Jurkat, Clone E6-1 (cell line): ENCODE data around the gene RRAD.
A peak's percentile ranks its signal among the peaks of the same experiment; 100 is the strongest.

ENCODE experiments used
- DNase-seq: peaks from one replicate; pipeline ENCODE4 v3.0.0-alpha.2; 2011; ENCODE audit warnings: low read depth, low spot score
- H3K4me3 ChIP-seq: 2 replicates; pipeline ENCODE4 v1.5.1; 2011; ENCODE audit warnings: mild to moderate bottlenecking, low read length, control low read depth, moderate library complexity

The RRAD gene

DNA sequence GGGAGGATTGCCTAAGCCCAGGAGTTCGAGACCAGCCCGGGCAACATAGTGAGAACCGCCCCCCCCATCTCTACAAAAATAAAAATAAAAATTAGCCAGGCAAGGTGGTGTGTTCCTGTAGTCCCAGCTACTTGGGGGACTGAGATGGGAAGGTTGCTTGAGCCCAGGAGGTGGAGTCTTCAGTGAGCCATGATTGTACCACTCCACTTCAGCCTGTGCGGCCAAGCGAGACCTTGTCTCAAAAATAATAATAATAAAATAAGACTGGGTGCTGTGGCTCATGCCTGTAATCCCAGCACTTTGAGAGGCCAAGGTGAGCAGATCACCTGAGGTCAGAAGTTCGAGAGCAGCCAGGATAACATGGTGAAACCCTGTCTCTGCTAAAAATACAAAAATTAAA lies 33.5 kb downstream of the RRAD start:
- no peak for DNase-seq
- H3K4me3 ChIP-seq: no peak overlapping the region

GRCh38 chr16:66891360-66891759 lies 34.0 kb downstream of the RRAD start:
- H3K4me3 ChIP-seq: no peak overlapping the region
- DNase-seq: no peak

DNA sequence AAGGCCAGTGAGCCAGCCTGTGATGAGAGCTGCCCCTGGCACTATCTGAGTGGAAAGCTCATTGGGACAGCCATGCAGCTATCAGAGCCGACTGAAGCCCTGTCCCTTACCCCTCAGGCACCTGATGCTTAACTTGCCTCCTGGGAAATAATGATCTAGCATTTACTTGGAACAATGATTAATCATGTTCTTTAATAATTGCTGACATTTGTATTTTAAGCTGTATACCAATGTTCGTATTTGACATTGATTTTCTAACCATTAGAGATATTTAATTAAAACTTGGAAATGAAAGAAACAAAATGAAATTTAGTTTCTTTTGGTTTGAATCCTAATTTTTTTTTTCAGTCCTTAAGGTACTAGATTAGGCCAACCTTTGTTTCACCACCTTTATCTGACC lies 34.5 kb downstream of the RRAD start:
- H3K4me3 ChIP-seq: no peak overlapping the region
- no peak for DNase-seq

DNA sequence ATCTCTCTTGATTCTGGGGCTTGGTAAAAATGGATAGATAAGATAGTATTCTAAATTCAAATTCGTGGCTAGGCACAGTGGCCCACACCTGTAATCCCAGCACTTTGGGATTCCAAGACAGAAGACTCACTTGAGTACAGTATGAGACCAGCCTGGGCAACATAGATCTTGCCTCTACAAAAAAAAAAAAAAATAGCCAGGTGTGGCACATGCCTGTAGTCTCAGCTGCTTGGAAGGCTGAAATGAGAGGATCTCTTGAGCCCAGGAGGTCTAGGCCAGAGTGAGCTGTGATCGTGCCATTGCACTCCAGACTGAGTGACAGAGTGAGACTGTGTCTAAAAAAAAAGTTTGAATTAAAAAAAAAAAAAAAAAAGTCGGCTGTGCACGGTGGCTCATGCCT lies 35.7 kb downstream of the RRAD start:
- no peak for DNase-seq
- no peak overlapping the region for H3K4me3 ChIP-seq

GRCh38 chr16:66888647-66889615 lies 36.4 kb downstream of the RRAD start:
- H3K4me3 ChIP-seq: no peak overlapping the region
- DNase-seq: no peak

- no peak overlapping the region for H3K4me3 ChIP-seq
- DNase-seq: no peak
These were observed 38.4 kb downstream of the RRAD start for GRCh38 chr16:66886914-66887313.

- no peak overlapping the region for H3K4me3 ChIP-seq
- no peak for DNase-seq
These were observed 39.0 kb downstream of the RRAD start for GRCh38 chr16:66886321-66886720.

GRCh38 chr16:66885491-66885890 lies 39.8 kb downstream of the RRAD start:
- H3K4me3 ChIP-seq: no peak overlapping the region
- DNase-seq: no peak

DNA sequence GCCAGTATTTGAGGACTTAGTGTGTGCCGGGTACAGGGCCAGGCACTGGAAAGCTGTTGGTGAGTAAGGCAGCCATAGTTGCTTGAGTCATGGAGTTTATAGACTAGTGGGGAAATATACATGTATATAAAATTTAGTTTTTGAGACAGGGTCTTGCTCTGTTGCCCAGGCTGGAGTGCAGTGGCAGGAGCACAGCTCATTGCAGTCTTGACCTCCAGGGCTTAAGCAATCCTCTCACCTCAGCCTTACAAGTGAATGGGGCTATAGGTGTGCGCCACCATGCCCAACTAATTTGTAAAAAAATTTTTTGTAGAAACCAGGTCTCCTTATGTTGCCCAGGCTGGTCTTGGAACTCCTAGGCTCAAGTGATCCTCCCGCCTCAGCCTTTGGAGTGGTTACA lies 42.6 kb downstream of the RRAD start:
- no peak overlapping the region for H3K4me3 ChIP-seq
- DNase-seq: no peak

- no peak for DNase-seq
- H3K4me3 ChIP-seq: no peak overlapping the region
These were observed 43.3 kb downstream of the RRAD start for GRCh38 chr16:66881964-66882508.

DNA sequence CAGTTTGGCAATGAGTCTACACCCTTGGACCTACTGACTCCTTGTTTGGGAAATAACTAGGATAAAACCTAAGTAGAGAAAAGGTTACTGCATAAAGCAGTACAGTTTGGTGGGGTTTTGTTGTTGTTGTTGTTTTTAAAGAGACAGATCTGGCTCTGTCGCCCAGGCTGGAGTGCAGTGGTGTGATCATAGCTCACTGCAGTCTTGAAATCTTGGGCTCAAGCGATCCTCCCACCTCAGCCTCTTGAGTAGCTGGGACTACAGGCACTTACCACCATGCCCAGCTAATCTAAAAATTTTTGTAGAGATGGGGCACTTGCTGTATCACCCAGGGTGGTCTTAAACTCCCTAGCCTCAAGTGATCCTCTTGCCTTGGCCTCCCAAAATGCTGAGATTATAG lies 43.8 kb downstream of the RRAD start:
- peak overlapping the region; percentile 88 for H3K4me3 ChIP-seq
- DNase-seq: no peak

DNA sequence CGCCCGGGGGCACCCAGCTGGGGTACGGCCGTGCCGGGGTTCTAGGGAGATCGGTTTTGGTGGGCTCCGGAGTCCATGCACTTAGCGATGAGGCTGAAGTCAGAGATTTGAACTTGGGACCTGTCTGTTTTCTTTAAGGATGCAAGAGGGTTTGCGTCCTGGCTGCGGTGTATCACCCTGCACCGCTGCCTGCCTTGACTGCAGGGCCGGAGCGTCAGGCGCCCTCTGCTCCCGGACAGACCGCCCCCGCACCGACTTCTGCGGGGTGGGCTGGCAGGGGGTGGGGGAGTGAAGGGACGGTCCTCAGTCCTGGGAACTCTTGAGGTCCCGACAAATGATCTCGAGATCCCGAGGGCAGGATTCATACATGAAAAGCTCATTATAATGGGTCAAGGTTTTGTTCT lies 44.3 kb downstream of the RRAD start:
- no peak for DNase-seq
- peak overlapping the region; percentile 88 for H3K4me3 ChIP-seq

DNA sequence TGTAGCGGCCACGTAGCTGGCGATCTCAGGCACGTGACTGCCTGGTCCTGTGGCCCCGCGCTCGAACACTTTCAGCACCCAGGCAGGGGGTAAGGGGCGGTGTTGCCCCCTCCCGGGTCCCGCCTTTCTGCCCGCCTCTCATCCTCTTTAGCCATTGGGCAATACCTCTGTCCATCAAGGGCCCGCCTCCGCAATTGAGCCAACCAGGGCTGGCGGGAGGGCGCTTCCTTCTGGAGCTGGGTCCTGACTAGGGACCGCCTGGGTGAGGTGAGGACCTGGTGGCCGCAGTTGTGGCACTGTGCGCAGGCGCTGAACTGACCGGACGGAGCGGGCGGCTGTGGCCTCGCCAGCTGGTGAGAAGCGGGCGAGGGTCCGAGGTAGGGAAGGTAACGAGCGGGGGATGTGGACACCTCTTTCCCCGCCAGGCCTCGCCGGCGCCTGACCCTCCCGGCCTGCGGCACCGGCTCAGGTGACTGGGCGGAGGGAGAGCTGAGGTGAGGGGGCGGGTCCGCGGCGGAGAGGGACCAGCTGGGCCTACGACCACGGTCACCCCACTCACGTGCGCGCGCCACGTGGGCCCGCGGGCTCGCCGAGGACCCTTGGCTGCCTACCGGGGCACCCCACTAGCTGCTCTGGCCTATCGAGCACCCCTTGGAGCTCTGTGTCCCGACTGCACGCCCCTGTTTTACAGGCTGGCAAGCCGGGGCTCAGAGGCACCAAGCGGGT lies 44.9 kb downstream of the RRAD start, which contains the start of gene PDP2:
TSS of gene PDP2 (plus strand) at position 228 of the 726 bp plus-strand sequence. CDS start 3,770 bp downstream, outside the sequence.
- peak within 1 kb of the TSS; percentile 88 for H3K4me3 ChIP-seq
- DNase-seq: peak; percentile 91

GRCh38 chr16:66878067-66878466 lies 47.3 kb downstream of the RRAD start:
- peak; percentile 51 for DNase-seq
- H3K4me3 ChIP-seq: no peak overlapping the region

- DNase-seq: no peak
- H3K4me3 ChIP-seq: no peak overlapping the region
These were observed 51.1 kb downstream of the RRAD start for GRCh38 chr16:66874079-66874775.

GRCh38 chr16:66873685-66874055 lies 51.7 kb downstream of the RRAD start:
- DNase-seq: no peak
- peak overlapping the region; percentile 54 for H3K4me3 ChIP-seq

- peak overlapping the region; percentile 54 for H3K4me3 ChIP-seq
- peak; percentile 88 for DNase-seq
These were observed 52.2 kb downstream of the RRAD start for GRCh38 chr16:66872943-66873684.

DNA sequence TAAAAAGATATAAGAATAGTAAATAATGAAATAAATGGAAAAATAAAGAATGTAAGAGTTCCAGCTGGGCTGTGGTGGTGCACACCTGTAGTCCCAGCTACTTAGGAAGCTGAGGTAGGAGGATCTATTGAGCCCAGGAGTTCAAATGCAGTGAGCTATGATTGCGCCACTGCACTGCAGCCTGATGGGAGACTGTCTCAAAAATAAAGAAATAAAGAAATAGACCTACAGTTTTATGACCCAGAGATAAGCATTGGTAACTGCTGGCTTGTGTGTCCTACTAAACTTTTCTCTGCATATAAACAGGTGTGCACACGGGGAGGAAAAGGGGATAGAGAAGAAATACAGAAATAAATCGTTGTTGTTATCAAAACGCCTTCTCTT lies 52.8 kb downstream of the RRAD start:
- H3K4me3 ChIP-seq: peak overlapping the region; percentile 54
- no peak for DNase-seq

DNA sequence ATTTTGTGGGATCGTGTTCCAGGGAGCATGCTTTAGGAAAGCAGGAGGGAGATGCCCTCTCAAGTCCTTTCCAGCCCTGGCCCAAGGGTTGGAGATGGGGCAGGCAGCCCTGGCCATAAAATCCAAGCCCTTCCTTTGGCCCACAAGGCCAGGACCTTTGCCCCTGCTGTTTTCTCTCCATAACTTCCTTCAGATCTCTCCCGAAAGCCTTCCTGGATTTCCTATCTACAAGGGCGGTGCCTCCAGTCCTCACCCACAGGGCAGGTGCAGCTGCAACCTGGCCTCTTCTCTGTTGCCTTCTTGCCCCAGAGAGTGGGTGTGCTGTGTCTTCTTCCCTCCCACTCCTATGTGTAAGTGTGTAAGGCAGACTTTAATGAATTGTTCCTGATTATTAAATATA lies 53.5 kb downstream of the RRAD start:
- no peak for DNase-seq
- H3K4me3 ChIP-seq: no peak overlapping the region
